Panc1 (cell line): ENCODE measurements around the gene TMEM229A. TPM values are rescaled to one million over a fixed set of nuclear protein-coding genes. Genes with fewer than 3 reads are reported as not detected.

Source experiments
- ATAC-seq: fragments of 200-7000 bp; cut with Tn5 transposase; 2 replicates; pipeline ENCODE4 v1.9.1; 2020; ENCODE audit warnings: mild to moderate bottlenecking, moderate library complexity
- BruUV-seq: library from RNA; stranded (reverse); fragments of 400-500 nt; replicated peaks from 2 replicates; lab custom pipeline; 2021; lab: Mats Ljungman, UMichigan
- CTCF ChIA-PET: fragments of 300-600 bp; sonication (Branson Sonifier 250); formaldehyde crosslinking; loops from one replicate; lab custom pipeline; 2022; ENCODE audit warnings: antibody characterized with exemption; lab: Charles Lee
- POLR2A ChIA-PET: fragments of 300-600 bp; sonication (Branson Sonifier 250); formaldehyde crosslinking; loops from one replicate; lab custom pipeline; 2022; ENCODE audit warnings: antibody characterized with exemption; lab: Charles Lee
- DNase-seq: peaks from one replicate; pipeline ENCODE4 v3.0.0-alpha.2; 2010; ENCODE audit warnings: low read depth, low spot score
- H3K27ac ChIP-seq: 2 replicates; pipeline ENCODE4 v1.5.1; 2011; ENCODE audit warnings: mild to moderate bottlenecking, low read length, inconsistent platforms
- H3K27me3 ChIP-seq: fragments of 200-500 bp; sonication (Bioruptor generic); 2 replicates; pipeline ENCODE4 v1.6.0; 2014; ENCODE audit warnings: low read length, inconsistent platforms; ENCODE audit not compliant: control insufficient read depth, insufficient read depth
- H3K36me3 ChIP-seq: fragments of 200-500 bp; sonication (Bioruptor generic); 2 replicates; pipeline ENCODE4 v1.5.1; 2014; ENCODE audit warnings: inconsistent platforms, mild to moderate bottlenecking, low read length, moderate library complexity; ENCODE audit not compliant: control insufficient read depth, insufficient read depth
- H3K4me1 ChIP-seq: 2 replicates; pipeline ENCODE4 v1.5.1; 2011; ENCODE audit warnings: inconsistent platforms, mild to moderate bottlenecking, low read length, moderate library complexity; ENCODE audit not compliant: control insufficient read depth, insufficient read depth
- H3K4me3 ChIP-seq, 2 experiments: 2 replicates each; pipeline ENCODE4 v1.5.1; 2011 to 2012; ENCODE audit warnings: low read depth in 2 of 2, low read length in 2 of 2, mild to moderate bottlenecking in 2 of 2, inconsistent platforms in 1 of 2, moderate library complexity in 1 of 2
- H3K9me3 ChIP-seq: fragments of 200-500 bp; sonication (Bioruptor generic); 2 replicates; pipeline ENCODE4 v1.5.1; 2014; ENCODE audit warnings: low read depth, mild to moderate bottlenecking, inconsistent platforms, low read length, moderate library complexity; ENCODE audit not compliant: control insufficient read depth, insufficient read depth
- CTCF ChIP-seq: fragments of 450-650 bp; IDR thresholded peaks from 2 replicates; pipeline ENCODE4 v1.5.1; 2017; ENCODE audit warnings: mild to moderate bottlenecking
- POLR2AphosphoS5 ChIP-seq: IDR thresholded peaks from 2 replicates; pipeline ENCODE4 v1.6.1; 2012; ENCODE audit warnings: mild to moderate bottlenecking, low read depth, low read length, moderate library complexity
- REST ChIP-seq, 2 experiments: IDR thresholded peaks; 2 replicates each; pipeline ENCODE4 v1.6.1; 2011 to 2012; ENCODE audit warnings: low read depth in 2 of 2, control low read depth in 1 of 2, low read length in 1 of 2, mild to moderate bottlenecking in 1 of 2, moderate library complexity in 1 of 2; ENCODE audit not compliant: insufficient read depth in 1 of 2
- SIN3A ChIP-seq: IDR thresholded peaks from 2 replicates; pipeline ENCODE4 v1.6.1; 2012; ENCODE audit warnings: low read depth, mild to moderate bottlenecking, low read length, moderate library complexity, borderline replicate concordance; ENCODE audit not compliant: insufficient read depth
- TCF7L2 ChIP-seq: IDR thresholded peaks from 2 replicates; pipeline ENCODE4 v1.6.1; 2011; ENCODE audit warnings: mild to moderate bottlenecking, low read depth, low read length, inconsistent platforms
- in situ Hi-C: cut with HindIII; loops from 2 replicates; pipeline ENCODE4 v1.10.0; 2016; ENCODE audit warnings: low sequenced_read_pairs, low pct_unique_long_range_greater_than_20kb
- intact Hi-C: fragments of 100-400 bp; cut with micrococcal nuclease; formaldehyde crosslinking; loops from one replicate; pipeline ENCODE4 v1.10.0; 2022; ENCODE audit not compliant: unreplicated experiment
- total RNA-seq: library from RNA; stranded (reverse); gene quantifications from one replicate; pipeline ENCODE4 v1.2.1, GENCODE V29; 2021; ENCODE audit not compliant: unreplicated experiment

The TMEM229A gene
- total RNA-seq, 1 experiment from 2014 or later: not detected

- Histone ChIP-seq H3K9me3 (no peaks in the 10 kb centered on the region), H3K4me3 (no peak overlapping the region), H3K27me3 (no peaks in the 10 kb centered on the region), H3K27ac (no peak overlapping the region), H3K36me3 (no peaks in the 10 kb centered on the region), H3K4me1 (no peaks in the 10 kb centered on the region)
- TF ChIP-seq CTCF (no peak), POLR2AphosphoS5 (no peak), SIN3A (no peak), TCF7L2 (no peak), REST (IDR thresholded peaks at IDR 0.05; ENCODE audit: insufficient read depth in 1 of 2, low read depth in 2 of 2, low read length in 1 of 2) (no peak)
- ATAC-seq (no peak), DNase-seq (no peak)
- intact Hi-C loops: no loop called here
- CTCF ChIA-PET: no interaction called here
- POLR2A ChIA-PET: no interaction called here
- in situ Hi-C loops: no loop called here
- BruUV-seq: no TSS peak
Observed at GRCh38 chr7:124060528-124060927, 27.7 kb upstream of the TMEM229A start.

- Histone ChIP-seq H3K4me3 (no peak overlapping the region), H3K36me3 (no peaks in the 10 kb centered on the region), H3K4me1 (no peaks in the 10 kb centered on the region), H3K27me3 (no peaks in the 10 kb centered on the region), H3K9me3 (no peaks in the 10 kb centered on the region), H3K27ac (no peak overlapping the region)
- POLR2A ChIA-PET: no interaction called here
- intact Hi-C loops: no loop called here
- ATAC-seq: no peak
- no peak for TF ChIP-seq SIN3A
- TF ChIP-seq CTCF: no peak
- no peak for TF ChIP-seq REST (IDR thresholded peaks at IDR 0.05; ENCODE audit: insufficient read depth in 1 of 2, low read depth in 2 of 2, low read length in 1 of 2)
- in situ Hi-C loops: no loop called here
- no peak for DNase-seq
- CTCF ChIA-PET: interaction anchor here (0.6 kb wide), 1 partner anchor 519 kb away, joined by 6 read pairs; no protein-coding TSS in a partner anchor
- no TSS peak for BruUV-seq
Observed at GRCh38 chr7:124059375-124059774, 26.5 kb upstream of the TMEM229A start.
